Hepatic stellate cell (primary cell): Measurements from ENCODE around the gene KPNB1.
A peak's percentile ranks its signal among the peaks of the same experiment; 100 is the strongest.
"Not testable (repeated sequence)": the region's sequence is repeated elsewhere in the genome, so short reads cannot be mapped to it uniquely, and the experiment has no call there.

Experiments
- DNase-seq: peaks from one replicate; pipeline ENCODE4 v3.0.0; 2011; ENCODE audit warnings: low spot score

KPNB1 gene

DNA sequence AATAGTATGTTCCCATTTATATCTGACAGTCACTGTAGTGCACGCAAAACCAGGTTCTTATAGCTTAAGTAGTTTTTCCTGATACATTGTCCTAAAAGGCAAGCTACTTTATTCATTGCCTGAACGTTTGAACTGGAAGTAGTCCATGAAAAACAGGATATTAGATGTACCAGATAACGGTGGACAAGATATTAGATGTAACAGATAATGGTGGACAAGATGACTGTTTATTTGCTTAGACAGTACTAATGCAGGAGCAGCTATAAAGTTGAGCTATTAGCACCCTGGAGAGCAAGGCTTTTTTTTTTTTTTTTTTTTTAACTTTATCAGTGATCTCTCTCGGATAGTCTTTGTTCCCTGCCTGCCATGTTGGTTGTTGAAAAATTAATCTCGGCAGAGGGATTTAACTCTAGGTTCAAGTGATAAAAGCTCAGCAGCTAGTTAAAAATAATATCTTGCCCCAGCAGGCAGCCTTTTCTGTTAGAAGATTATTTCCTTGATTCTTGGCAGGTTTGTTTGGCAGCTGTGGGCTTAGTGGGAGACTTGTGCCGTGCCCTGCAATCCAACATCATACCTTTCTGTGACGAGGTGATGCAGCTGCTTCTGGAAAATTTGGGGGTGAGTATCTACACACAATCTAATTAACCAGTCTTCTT lies 26.9 kb downstream of the KPNB1 start:
- DNase-seq = no peak

DNA sequence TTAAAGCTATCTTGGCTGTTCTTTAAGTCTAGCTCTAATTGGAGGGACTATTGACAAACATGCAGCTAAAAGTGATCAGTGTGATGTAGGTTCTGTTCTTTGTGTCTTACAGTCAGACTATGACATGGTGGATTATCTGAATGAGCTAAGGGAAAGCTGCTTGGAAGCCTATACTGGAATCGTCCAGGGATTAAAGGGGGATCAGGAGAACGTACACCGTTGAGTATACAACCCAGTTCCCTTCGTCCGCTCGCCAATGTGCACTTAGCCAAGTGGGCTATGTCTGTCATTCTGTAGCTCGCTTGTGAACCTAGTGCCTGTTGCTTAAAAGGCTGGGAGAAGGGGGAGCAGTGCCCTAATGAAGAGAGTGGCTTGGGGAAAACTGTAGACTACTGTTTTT lies 28.5 kb downstream of the KPNB1 start:
- DNase-seq = no peak

DNA sequence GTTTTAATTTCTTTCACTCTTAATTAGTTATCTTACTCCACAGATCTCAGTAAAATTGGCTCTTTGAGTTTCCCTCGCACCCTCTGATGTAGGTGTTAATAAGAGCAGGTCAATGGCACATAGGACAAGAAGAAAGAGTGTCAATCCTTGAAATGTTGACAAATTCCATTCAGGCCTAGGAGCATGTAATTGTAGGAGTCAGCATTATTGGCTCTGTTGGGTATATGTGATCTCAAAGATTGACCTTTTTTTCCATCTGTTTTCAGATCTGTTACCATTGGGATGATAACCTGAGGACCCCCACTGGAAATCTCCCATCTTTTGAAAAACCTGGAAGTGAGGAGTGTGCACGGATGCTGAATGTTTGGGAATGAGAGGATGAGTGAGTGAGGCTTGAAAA lies 32.4 kb downstream of the KPNB1 start:
- no peak for DNase-seq

DNA sequence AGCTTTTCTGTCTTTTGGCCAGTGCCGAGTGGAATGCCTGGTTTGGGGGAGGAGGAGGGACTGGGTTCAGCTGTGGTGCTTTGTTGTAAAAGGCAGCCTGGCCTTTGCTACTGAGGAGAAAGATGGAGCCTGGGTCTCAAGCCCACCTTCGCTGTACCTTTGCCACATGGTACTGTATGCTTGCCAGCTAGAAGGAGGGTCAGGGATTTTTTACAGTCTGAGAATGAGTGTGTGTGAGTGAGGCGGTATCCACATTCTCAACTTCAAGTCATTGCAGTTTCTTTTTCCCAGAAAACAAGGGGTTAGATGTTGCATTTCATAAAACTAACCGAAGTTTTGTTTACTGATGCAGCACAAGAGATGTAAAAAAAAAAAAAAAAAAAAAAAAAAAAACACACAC lies 33.0 kb downstream of the KPNB1 start:
- not testable (repeated sequence) for DNase-seq

DNA sequence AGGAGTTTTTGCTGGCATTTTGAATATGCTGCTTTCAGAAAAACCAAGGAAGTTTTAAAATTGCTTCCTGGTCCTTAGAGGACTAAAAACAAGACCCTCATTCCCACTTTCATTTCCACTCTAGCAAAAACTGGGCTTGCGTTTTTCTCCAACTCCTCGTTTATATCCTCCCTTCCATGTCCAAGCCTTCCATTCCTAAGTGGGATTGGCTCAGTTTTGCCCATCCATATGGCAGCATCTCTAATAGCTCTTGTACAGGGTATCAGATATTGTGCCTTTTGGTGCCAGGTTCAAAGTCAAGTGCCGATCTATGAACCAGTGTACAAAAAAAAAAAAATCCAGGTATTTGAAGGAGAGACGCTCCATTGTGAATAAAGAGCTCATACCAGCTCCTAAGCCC lies 34.3 kb downstream of the KPNB1 start:
- DNase-seq = no peak

DNA sequence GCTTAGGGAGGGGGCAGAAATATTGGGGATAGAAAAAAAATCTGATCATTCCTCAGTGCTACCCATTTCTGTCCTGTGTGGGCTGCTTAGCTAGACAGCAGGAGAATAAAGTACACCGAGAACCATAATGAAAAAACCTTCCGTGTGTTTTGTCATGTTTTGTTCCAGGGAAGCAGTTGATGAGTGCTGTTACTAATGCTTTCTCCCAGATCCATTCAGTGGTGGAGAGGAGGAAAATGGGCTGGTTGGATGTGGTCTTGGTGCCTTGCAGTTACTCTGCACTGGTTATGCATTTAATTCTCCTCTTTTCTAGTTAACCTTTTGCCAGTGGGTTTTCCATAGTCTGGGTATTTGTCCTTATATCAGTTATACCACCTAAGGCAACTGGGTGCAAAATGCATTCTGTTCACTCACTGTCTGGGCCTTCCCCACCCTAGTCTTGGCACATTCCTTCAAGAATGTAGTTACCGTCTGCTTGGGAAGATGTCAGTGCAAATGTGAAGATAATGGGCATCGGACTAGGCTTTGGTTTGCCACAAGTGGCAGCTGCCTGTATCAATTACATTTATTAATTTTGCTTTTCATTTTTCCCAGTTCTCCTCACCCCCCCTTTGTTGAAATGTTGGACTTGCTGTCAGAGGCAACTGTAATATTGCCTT lies 34.9 kb downstream of the KPNB1 start:
- DNase-seq = no peak

DNA sequence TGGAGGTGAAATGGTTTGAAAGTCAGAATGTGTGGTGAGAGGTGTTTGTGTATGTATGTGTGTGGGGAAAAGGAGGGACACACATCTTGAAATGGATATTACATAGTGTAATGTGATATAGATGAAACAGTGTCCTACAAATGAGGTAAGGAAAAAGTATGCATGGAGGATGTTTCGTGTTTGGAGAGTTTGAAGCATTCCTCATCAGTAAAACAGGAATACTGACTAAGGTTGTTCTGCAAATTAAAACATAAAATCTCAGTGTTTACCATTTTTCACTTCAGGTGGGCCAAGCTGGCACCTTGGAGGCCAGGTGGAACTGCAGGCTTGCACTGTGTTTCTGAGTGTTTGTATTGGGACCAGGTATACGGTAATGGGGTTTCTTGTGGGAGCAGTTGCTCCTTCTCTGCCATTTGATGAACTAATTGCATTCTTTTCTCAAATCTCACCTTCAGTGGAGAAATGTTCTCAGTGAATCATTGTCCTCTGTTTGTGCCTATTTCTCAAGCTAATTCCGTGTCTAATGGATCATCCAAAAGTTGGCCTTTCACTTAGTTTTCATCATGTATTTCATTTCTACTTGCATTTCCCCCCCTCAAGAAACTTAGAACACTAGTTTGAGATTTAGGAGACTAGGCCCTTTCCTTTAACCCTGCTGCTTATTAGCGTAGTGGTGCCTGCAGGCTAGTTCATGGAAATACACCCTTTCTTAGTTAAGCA lies 36.0 kb downstream of the KPNB1 start:
- no peak for DNase-seq

DNA sequence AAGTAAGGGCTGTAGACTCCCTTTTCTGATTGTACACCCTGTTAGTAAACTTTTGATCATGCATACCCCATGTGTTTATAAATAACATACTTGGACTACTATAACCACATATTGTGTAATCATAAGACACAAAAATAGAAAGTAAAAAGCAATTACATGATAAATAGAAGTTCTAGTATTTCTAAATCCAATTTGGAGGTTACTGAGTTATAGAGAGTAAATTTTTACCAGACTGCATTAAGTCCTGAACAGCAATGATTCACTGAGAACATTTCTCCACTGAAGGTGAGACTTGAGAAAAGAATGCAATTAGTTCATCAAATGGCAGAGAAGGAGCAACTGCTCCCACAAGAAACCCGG lies 36.5 kb downstream of the KPNB1 start:
- DNase-seq = no peak

DNA sequence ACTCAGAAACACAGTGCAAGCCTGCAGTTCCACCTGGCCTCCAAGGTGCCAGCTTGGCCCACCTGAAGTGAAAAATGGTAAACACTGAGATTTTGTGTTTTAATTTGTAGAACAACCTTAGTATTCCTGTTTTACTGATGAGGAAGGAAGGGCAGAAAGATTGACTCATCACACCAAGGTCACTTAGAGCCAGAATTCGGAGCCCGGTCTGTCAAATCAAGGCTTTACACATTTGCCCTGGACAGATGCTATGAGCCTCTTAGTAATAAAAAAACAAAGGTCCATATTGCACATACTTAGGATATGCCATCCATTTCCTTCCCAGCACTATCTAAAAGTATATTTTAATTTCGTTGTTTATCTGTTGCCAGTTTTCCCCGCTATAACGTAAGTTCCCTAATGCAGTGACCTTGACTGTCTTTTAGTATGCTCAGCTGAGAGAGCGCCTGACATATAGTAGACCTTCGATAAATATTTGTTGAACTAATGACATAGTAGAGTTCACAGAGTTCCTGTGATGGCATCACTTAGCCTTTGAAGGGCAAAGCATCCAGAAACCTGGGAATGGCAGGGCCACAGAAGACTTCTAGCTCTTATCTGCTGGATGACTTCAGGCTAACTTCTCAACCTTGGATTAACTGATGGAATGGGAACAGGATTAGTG lies 37.1 kb downstream of the KPNB1 start:
- no peak for DNase-seq

DNA sequence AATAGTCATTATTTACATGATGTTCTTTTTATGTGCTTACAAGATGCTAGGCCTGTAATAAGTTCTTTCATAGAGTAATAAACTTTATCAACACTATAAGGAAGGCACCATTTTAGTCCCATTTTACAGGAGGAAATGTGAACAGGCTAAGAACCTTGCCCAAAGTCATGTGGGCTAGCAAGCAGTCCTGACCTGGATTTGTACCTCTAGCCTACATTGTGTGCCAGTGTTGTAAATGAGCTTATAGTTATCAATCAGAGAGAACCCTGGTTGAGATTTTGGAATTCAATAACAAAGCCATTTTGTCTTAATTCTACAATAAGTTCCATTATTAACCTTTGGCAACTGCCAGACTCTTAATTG lies 37.6 kb downstream of the KPNB1 start:
- no peak for DNase-seq

DNA sequence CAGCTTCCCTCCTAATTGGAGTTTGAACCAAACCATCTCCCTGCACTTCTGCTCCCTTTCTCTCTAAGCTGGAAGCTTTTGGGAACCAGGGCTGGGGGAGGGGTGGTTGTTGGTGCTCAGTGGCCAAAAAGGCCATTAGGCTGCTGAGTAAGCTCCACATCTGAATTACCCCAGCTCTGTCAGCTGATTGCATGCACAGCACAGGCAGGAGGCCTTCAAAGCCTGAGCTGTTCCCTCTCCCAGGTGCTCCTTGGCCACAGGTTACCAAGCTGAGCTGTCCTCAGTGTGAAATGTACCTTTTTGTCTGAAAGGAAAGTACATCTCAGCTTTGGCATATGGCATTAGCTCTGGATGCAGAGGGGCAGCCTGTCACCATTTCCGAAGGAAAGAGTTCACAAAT lies 38.0 kb downstream of the KPNB1 start:
- no peak for DNase-seq

DNA sequence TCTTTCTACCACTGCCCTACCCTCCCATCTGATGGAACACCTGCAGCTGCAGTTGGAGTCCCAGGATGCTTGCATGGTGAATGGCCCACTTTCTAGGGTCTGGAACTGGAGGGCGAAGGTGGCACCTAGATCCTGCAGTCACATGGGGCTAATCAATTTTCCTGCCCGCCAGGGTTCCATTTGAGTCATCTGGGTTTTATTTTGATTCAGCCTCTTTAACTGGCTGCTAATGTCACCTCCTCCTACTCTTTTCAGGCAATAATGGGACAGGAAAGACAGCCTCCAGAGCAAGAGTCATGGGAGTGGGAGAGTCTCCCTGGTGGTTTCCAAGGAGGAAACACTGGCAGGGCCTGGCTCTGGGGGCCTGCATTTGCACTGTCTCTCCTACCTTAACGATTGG lies 40.4 kb downstream of the KPNB1 start:
- DNase-seq = peak; percentile 5

DNA sequence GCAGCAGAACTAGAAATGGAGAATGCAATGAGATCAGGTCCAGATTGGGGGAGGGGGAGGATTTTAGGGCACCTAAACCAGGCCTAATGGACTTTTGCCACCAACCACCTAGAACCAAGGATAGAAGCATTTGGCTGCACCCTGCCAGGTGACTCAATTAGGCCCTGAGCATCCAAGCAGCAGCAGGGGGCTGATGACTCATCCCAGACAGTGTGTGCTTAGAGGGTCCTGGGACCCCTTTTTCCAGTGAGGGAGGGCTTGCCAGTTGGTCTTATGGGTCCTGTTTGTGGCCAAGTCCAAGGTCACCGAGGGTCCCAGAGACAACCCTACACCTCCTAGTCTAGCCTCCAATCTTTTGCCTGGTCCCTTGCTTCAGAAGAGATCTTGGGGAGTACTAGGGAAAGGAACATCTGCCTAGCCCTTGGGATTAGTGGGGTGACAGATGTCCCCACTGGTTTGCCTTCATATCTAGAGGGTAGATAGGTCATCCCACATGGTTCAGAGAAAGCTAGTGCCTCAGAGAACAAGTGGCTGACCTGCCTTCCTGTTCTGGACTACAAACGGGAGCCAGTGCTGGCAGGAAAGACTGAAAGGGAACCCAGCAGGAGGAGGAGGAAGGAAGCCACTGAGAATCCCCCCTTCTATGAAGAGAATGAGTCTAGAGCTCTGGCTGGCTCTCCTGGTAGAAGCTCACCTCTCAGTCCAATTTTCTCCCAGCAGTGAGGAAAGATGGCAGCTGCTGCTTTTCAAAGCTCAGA lies 42.6 kb downstream of the KPNB1 start:
- peak; percentile 3 for DNase-seq

DNA sequence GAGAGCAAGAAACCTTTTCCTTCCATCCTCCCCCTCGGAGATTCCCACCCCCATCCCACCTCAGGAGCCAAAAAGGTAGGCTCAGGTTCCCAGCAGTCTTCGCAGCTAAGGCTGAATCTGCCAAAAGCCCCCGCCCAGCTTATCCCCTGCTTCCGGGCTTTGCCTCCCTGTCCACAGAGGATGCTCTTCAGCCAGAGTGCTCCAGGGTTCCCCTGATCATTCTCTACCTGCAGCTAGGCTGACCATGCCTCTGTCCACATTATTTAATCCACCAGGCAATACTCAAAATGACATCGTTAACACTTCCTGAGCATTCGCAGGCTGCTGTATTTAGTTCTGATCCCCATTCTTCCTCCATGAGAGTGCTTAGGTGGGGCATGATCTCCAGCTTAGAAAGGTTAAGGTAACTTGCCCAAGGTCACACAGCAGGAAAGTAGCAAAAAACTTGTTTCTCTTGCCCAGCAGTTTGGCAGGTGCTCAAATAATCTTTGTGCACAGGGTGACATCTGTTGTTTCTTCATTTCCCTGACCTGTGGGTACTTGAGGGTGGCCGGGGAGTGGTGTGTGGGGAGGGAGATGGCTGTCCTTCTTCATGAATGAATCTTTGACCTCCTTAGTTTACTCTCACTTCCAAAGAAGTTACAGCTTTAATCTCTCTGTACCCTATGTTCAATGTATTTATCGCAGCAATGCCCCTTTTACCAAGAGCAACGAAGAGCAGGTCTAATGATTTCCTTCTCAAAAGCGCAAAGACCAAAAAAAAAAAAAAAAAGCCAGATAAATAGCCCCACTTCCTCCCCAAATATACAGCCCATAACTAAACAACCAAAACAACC lies 43.4 kb downstream of the KPNB1 start:
- DNase-seq = no peak

DNA sequence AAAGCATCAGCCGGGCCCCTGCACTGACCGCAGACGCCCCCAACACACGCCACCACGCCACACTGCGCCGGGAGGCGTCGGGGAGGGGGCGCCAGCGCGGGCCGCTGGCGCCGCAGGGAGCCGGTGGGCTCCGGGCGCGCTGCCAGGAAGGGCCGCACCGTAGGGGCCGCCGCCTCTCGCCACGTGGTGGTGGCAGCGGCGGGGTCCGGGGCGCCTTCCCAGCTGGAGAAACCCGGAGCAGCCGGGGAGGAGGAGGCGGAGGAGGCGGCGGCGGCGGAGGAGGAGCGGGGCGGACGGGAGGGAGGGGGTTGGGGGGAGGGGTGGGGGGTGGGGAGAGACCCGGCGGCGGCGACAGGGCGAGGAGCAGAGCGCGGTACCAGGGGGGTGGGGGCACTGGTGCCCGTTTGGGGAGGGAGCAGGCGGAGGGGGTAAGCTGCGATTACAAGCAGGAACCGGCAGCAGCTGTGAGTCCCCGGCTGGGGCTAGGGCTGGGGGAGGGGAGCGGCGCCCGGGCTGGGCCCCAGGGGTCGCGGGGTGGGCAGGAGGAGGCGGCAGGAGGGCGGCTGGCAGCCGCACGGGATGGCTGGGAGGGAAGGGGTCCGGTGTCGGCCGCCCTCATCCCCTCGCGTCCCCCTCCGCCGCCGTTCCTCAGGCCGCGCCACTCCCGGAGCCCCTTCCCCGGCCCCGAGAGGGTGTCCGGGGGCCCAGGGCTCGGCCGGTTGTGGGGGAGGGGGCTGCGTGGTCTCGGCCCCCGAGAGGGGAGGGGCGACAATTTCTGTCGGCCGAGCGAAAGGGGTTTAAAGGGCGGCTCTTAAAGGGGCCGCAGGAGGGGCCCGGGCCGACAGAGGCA lies 44.2 kb downstream of the KPNB1 start, which contains the start of gene TBKBP1:
TBKBP1 (plus strand) TSS at position 431 of the 850 bp plus-strand sequence. CDS start 1,952 bp downstream, outside the sequence.
- DNase-seq = peak; percentile 64

DNA sequence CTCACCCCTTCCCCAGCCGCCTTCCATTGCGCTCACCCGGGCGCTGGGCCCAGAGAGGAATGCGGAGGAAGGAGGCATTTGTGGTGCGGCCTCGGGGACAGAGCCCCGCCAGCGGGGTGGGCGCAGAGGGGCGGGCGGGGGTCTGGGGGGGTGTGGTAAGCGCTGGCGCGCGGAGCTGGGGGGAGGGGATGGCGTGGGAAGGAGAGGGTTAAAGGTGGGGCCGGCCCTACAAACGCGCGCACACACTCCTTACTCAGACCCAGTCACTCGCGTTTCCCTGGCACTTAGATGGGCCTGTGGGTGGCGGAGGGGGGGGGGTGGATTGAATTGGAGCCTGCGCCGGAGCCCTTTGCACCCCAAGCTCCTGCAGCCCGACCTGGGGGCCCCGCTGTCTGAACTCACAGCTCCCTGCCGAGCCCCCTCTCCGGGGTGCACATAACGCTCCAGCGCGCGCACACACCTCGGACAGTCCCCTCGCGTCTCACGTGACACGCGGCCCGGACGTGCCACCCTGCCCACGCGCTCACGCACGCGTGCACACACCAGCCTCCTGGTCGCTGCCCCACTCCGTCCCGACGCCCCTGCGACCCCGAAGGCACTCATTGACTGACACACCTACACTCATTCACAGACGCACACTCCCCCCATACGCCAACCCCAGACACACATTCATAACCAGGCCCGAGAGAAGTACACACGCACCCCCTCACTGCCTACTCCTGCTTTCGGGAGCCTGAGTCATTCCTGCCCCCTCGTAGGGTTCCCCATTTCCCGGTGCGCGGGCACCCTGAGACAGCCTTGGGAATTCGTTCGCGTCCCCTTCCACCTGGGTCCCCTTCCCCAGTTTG lies 45.1 kb downstream of the KPNB1 start:
- DNase-seq = peak; percentile 77

DNA sequence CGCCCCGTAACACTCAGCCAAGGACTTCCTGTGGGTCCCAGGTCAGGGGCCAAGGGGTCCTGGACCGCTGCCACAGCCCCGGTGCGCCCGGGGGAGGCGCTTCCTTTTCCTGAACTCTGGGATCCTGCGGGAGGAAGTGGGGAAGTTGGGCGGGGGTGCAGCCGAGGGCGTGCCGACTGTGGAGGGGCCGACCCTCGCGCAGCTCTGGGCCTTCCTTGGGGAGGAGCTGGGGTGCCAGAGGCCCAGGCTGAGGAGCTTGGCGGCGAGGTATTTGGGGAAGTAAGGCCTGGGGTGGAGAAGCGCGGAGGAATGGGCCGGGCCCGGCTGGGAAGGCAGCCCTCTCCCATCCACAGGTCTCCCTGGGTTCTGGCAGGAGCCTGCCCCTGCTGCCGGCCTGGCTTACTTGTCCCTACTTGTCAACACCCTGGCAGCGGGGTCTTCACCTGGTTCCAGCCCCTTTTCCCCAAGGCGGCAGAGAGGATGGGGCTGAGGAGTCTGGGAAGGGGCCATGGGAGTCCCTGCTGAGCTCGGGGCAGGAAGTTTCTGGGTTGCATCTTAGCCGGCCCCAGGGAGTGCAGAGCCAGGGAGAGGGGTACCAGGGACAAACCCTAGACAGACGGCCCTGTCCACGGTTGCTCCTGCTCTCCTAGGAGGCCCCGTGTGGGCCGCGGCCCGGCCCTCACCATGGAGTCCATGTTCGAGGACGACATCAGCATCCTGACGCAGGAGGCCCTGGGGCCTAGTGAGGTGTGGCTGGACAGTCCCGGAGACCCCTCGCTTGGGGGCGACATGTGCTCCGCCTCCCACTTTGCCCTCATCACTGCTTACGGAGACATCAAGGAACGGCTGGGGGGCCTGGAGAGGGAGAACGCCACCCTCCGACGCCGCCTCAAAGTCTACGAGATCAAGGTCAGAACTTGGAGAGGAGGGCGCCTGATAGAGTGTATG lies 46.0 kb downstream of the KPNB1 start:
- no peak for DNase-seq
